Astrocyte of the cerebellum (primary cell): Measurements from ENCODE around the gene CCDC12.

Experiments used
- DNase-seq: peaks from one replicate; pipeline ENCODE4 v3.0.0-alpha.2; 2011; ENCODE audit warnings: low read depth
- H3K4me3 ChIP-seq: 2 replicates; pipeline ENCODE4 v1.5.1; 2011; ENCODE audit warnings: mild to moderate bottlenecking, low read depth, low read length, moderate library complexity
- in situ Hi-C: cut with HindIII; loops from 2 replicates; pipeline ENCODE4 v1.10.0; 2017; ENCODE audit warnings: low sequenced_read_pairs
- TF ChIP-seq, protein P1 (sequence below): IDR thresholded peaks from 2 replicates; pipeline ENCODE4 v1.5.1; 2012; ENCODE audit warnings: low read length, low read depth, moderate library complexity, mild to moderate bottlenecking; ENCODE audit errors: missing control alignments

The CCDC12 gene

DNA sequence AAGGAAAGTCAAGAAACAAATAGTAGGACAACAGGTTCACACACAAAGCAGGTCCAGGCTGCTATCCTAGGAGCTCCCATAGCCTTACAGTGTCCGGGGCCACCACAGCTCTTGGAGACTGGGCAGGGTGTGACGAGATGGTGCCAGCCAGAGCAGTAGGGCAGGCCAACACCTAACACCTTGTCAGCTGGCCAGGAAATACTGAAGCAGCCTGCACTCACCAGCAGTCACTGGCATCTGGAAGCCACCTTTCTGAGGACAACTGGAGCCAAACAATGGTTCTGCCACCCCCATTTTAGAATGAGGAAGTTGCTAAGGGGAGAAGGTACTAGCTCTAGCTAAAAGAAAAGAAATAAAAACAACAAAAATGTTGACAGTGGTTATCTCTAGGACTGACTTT is 47.2 kb downstream of the CCDC12 start:
- no peak overlapping the region for H3K4me3 ChIP-seq
- in situ Hi-C loops, result no loop called here
- no peak for DNase-seq
- TF ChIP-seq, protein P1, sequence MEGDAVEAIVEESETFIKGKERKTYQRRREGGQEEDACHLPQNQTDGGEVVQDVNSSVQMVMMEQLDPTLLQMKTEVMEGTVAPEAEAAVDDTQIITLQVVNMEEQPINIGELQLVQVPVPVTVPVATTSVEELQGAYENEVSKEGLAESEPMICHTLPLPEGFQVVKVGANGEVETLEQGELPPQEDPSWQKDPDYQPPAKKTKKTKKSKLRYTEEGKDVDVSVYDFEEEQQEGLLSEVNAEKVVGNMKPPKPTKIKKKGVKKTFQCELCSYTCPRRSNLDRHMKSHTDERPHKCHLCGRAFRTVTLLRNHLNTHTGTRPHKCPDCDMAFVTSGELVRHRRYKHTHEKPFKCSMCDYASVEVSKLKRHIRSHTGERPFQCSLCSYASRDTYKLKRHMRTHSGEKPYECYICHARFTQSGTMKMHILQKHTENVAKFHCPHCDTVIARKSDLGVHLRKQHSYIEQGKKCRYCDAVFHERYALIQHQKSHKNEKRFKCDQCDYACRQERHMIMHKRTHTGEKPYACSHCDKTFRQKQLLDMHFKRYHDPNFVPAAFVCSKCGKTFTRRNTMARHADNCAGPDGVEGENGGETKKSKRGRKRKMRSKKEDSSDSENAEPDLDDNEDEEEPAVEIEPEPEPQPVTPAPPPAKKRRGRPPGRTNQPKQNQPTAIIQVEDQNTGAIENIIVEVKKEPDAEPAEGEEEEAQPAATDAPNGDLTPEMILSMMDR, result no peak

DNA sequence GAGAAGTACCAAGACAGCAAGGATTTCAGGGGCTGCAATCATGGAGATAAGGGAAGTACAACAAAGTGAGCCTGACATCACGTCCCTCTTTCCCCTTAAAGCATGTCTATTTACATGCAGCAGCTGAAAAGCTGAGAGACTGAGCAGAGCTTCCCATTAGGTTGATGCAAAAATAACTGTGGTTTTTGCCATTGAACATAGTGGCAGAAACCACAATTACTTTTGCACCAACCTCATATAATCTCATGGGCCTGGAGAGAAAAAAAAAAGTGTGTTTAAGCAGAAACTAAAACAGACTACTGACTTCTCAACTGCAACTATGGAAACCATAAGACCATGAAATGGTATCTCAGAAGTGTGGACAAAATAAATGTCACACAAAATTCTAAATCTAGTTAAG is 48.3 kb downstream of the CCDC12 start:
- no peak for DNase-seq
- TF ChIP-seq, protein P1, result no peak
- H3K4me3 ChIP-seq, result no peak overlapping the region
- in situ Hi-C loops, result no loop called here

DNA sequence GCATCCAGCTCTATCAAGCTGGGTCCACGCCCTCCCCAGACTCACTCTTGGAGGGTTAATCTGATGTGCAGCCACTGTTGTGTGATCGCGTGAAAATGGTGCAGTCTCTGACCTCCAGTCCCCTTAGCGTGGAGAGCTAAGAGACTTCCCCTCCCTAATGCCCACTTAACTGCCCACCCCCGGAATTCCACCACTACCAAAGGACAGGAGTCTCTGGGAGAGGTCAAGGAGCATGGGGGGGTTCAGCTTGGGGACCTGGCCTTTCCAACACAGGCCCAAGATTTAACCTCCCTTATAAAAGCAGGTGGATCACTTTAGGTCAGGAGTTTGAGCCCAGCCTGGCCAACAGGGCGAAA is 48.8 kb downstream of the CCDC12 start:
- in situ Hi-C loops, result no loop called here
- H3K4me3 ChIP-seq, result no peak overlapping the region
- TF ChIP-seq, protein P1, result no peak

DNA sequence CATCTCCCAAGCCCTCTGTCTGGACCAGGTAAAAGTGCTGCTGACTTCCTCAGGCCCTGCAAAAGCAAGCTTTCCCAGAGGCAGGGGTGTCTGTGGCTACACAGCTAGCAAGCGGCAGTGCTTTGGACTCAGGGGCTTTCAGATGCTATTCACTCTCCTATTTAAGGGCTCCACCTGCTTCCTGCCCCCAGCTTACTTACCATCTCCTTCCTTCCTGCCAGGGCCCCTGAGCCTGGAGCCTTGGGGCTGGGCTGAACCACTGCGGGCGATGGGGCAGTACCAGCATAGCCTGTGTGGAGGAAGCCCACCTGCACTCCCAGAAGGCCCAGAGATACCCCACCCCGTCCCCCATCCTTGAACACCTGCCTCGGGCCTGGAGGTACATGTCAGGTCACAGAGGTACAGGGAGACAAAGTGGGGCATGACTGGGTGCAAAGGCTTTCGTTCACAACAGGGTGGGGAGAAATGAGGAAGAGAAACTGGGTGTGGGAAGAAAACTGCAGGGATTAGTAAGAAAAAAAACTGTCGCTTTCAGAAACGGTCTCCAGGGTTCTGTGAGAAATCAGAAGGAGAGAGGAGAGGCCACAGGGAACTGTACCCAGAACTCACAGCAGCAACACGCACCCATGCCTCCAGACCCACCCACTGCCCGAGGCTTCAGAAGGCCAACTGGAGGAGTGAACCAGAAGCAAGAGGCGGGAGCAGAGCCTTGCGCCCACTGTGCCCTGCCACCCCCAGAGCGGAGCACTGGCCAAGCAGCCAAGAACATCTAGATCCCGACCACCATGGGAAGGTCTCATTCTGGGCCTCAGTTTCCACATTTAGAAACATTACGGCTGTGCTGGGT is 49.5 kb downstream of the CCDC12 start:
- DNase-seq, result no peak
- TF ChIP-seq, protein P1, result no peak
- in situ Hi-C loops, result no loop called here
- H3K4me3 ChIP-seq, result no peak overlapping the region

More for the DNA sequence above, 48.8 kb downstream of the CCDC12 start:
- no peak for DNase-seq

DNA sequence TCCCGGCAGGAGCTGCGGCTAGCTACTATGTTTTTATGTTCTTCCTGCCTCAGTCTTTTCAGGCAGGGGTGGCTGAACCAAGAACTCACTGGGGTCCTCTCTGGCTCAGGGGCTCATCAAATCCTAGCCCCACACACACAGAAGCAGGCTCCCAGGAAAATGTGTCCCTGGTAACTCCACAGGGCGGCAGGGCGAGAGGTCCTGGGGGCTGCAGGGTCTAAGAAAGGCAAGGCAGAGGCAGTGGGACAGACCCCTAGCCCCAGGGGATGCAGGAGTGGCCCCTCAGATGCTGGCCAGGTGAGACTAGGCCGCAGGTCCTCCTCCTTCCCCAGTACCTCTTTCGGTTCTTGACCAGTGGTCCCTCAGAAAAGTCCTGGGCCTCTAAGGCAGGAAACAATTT is 50.1 kb downstream of the CCDC12 start:
- in situ Hi-C loops, result no loop called here

DNA sequence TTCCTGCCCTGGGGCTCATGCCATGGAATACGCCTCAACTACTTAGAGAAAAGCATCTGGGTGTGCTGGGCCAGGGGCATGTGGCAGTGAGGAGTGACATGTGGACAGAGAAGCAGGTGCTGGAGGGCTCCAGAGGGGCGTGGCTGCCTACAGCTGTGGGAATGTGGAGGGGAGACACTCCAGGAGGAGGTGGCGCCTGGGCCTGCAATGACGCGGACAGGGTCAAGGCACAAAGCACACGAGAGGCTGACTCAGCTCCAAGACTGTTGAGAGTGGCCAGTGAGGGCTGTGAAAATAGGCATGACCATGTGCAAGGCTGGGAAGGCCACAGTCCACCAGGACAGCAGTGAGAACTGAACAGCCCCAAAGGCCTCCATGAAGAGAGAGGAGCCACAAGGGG is 50.5 kb downstream of the CCDC12 start:
- TF ChIP-seq, protein P1, result no peak
- peak; percentile 9 for DNase-seq
- in situ Hi-C loops, result no loop called here
- H3K4me3 ChIP-seq, result no peak overlapping the region

More for the DNA sequence above, 50.1 kb downstream of the CCDC12 start:
- H3K4me3 ChIP-seq, result no peak overlapping the region
- DNase-seq, result no peak
- TF ChIP-seq, protein P1, result no peak
